Bronchial epithelial cell (primary cell): Measurements from ENCODE around the gene PDE1C. TPM values are rescaled to one million over a fixed set of nuclear protein-coding genes. Genes with fewer than 3 reads are reported as not detected.

ENCODE experiments used
- DNase-seq: peaks from one replicate; pipeline ENCODE4 v3.0.0-alpha.2; 2010; ENCODE audit warnings: low read depth
- FAIRE-seq: peaks from 2 replicates; lab custom pipeline; 2011; peaks lifted over from hg19 to GRCh38; lab: Jason Lieb, UNC
- H3K27me3 ChIP-seq: 2 replicates; pipeline ENCODE4 v1.5.1; 2011; ENCODE audit warnings: low read length; ENCODE audit not compliant: control insufficient read depth, insufficient read depth
- H3K36me3 ChIP-seq: 2 replicates; pipeline ENCODE4 v1.5.1; 2011; ENCODE audit warnings: low read length; ENCODE audit not compliant: control insufficient read depth, insufficient read depth
- H3K4me3 ChIP-seq: 2 replicates; pipeline ENCODE4 v1.5.1; 2011; ENCODE audit warnings: mild to moderate bottlenecking, low read depth, low read length, control low read depth
- total RNA-seq: library from RNA; depleted of rRNA; stranded (reverse); fragments of >200 nt; gene quantifications from 2 replicates; pipeline ENCODE4 v1.2.1, GENCODE V29; 2014
- TF ChIP-seq, protein P1 (sequence below): IDR thresholded peaks from 2 replicates; pipeline ENCODE4 v1.5.1; 2011; ENCODE audit warnings: mild to moderate bottlenecking, moderate library complexity, low read length, control low read depth, inconsistent platforms; ENCODE audit not compliant: insufficient read depth, severe bottlenecking

PDE1C gene
- total RNA-seq, 1 donor from 2014 or later, result not detected

DNA sequence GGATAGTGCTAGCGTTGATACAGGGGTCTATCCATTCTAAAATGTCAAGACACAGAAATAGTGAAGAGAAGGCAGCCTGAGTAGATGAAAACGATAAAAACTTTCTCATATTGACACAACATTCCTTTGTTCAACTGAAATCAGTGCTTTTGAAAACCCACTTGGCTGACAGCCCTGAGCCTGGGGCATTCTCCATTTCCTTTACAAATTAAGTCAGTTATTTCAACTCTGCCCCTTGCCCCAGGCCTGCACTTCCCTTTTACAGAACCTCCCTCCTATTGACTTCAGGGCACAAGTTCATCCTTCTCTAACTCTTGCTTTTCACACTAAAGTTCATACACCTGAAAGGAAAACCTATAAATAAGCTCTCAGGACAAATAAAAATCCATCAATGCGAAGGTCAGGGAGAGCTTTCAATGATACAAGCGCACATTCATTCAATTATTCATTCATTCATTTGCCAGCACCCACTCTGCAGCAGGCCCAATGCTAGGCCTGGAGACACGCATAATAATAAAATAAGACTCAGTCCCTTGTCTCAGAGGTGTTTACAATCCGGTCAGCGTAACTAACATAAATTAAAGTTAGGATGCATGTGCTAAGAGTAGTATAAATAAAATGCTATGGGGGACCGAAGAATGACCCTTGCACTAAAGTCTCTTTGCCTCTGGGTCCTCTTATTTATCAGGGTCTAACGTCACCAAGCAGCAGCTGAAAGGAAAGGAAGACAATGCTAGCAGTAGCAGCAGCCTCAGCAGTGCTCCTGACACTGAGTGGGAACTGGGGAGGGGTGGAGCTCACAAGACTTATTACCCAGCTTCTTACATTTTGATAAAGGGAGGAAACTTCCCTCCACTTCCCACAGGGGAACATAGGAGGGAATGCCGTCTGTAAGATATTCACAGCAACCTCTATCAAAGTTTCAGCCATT is 134.8 kb downstream of the PDE1C start:
- DNase-seq, result no peak
- Histone ChIP-seq H3K4me3 (no peak overlapping the region), H3K27me3 (no peaks in the 10 kb centered on the region), H3K36me3 (no peaks in the 10 kb centered on the region)
- TF ChIP-seq, protein P1, sequence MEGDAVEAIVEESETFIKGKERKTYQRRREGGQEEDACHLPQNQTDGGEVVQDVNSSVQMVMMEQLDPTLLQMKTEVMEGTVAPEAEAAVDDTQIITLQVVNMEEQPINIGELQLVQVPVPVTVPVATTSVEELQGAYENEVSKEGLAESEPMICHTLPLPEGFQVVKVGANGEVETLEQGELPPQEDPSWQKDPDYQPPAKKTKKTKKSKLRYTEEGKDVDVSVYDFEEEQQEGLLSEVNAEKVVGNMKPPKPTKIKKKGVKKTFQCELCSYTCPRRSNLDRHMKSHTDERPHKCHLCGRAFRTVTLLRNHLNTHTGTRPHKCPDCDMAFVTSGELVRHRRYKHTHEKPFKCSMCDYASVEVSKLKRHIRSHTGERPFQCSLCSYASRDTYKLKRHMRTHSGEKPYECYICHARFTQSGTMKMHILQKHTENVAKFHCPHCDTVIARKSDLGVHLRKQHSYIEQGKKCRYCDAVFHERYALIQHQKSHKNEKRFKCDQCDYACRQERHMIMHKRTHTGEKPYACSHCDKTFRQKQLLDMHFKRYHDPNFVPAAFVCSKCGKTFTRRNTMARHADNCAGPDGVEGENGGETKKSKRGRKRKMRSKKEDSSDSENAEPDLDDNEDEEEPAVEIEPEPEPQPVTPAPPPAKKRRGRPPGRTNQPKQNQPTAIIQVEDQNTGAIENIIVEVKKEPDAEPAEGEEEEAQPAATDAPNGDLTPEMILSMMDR, result no peak
- FAIRE-seq, result no peak

DNA sequence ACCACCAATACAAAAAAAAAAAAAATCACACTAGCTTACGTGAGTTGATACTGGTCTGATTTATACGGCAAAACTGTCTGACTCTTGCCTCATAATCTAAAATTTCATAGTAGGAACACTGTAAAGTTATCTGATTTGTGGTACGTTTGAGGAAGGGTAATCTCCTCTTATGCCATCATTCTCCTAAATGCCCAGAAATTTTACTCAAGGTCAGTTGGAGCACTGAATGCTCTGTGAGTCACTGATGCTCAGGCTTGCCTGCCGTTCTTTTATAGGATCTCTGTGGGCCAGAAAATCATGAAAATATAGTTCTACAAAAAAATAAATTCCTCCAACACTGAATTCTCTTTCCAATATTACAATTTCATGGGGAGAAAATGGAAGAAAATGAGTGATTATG is 135.7 kb downstream of the PDE1C start:
- Histone ChIP-seq H3K4me3 (no peak overlapping the region), H3K27me3 (no peaks in the 10 kb centered on the region), H3K36me3 (no peaks in the 10 kb centered on the region)
- FAIRE-seq, result no peak
- TF ChIP-seq, protein P1, result no peak
- no peak for DNase-seq

DNA sequence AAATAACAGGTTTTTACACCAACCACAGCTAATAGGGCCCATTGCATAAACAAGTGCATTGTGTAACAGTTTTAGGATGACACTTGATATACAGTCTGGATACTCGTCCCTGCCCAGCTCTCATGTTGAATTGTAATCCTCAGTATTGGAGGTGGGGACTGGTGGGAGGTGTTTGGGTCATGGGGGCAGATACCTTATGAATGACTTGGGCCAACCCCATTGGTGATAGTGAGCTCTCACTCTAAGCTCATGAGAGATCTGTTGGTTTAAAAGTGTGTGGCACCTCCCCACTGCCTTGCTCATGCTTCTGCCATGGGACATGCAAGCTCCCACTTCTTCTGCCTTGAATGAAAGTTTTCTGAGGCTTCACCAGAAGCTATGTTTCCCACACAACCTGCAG is 136.7 kb downstream of the PDE1C start:
- Histone ChIP-seq H3K27me3 (no peaks in the 10 kb centered on the region), H3K4me3 (no peak overlapping the region), H3K36me3 (no peaks in the 10 kb centered on the region)
- TF ChIP-seq, protein P1, result no peak
- DNase-seq (no peak), FAIRE-seq (no peak)

DNA sequence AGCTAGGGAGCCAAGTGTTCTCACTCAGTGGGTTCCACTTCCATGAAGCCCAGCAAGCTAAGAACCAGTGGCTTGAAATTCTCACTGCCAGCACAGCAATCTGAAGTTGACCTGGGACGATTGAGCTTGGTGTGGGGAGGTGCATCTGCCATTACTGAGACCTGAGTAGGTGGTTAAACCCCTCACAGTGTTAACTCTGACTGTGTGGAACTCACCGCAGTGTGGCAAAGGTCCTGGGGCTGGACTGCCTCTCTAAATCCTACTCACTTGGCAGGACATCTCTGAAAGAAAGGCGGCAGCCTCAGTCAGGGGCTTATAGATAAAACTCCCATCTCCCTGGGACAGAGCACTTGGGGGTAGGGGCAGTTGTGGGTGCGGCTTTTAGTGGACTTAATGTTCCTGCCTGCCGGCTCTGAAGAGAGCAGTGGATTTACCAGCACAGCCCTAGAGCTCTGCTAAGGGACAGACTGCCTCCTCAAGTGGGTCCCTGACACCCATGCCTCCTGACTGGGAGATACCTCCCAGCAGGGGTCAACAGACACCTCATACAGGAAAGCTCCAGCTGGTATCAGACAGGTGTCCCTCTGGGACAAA is 143.1 kb downstream of the PDE1C start:
- H3K36me3 ChIP-seq, result no peaks in the 10 kb centered on the region
- FAIRE-seq (no peak), DNase-seq (no peak)
- TF ChIP-seq, protein P1, result no peak
- no peak overlapping the region for H3K4me3 ChIP-seq
- H3K27me3 ChIP-seq, result no peaks in the 10 kb centered on the region

DNA sequence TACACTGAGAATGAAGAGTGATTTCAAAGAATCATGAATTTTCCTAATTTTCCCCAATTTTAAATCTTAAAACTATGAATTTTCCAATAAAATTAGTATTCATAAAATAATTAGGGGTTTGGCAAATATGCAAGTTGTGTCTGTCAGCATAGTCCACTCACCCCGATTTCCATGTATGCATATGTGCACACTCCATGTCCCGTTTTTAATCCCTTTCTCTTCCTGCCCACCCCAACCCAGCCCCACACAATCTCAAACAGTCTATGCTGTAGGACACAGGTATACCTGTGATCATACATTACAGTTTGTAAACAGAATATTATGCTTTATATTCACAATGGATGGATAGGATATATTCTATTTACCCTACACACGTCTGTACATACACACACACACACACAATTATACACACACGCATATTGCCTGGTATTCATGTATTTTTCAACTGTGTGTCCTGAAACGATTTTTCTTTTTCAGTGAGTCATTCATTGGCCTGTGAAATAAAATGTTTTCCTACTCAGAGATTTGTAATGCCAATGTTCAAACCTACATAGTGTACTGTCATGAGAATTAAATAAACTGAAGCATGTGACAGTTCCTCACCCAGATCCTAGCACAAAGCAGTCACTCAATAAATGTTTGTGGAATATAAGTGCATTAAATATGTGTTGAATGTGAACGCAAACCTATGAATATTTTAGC is 144.3 kb downstream of the PDE1C start:
- DNase-seq (no peak), FAIRE-seq (no peak)
- Histone ChIP-seq H3K27me3 (no peaks in the 10 kb centered on the region), H3K4me3 (no peak overlapping the region), H3K36me3 (no peaks in the 10 kb centered on the region)
- TF ChIP-seq, protein P1, result no peak
